GM23338 (cell line): Measurements from ENCODE around the gene ARID1B. TPM values are rescaled to one million over a fixed set of nuclear protein-coding genes. Genes with fewer than 3 reads are reported as not detected.

Experiments
- ATAC-seq: fragments of 200-7000 bp; cut with Tn5 transposase; 3 replicates; pipeline ENCODE4 v1.9.1; 2020
- DNase-seq: peaks from one replicate; pipeline ENCODE4 v3.0.0-alpha.2; 2015; ENCODE audit warnings: low spot score
- H2AFZ ChIP-seq: fragments of 200-600 bp; sonication (generic); 2 replicates; pipeline ENCODE4 v1.8.0; 2016; ENCODE audit warnings: antibody characterized with exemption, mild to moderate bottlenecking, moderate library complexity
- H3F3A ChIP-seq: fragments of 200-600 bp; sonication (generic); replicated peaks from 2 replicates; pipeline ENCODE4 v1.8.0; 2017; ENCODE audit warnings: antibody characterized with exemption, mixed run types, low read depth
- H3K27ac ChIP-seq: fragments of 200-600 bp; sonication (generic); 2 replicates; pipeline ENCODE4 v1.6.1; 2016; ENCODE audit warnings: low read depth
- H3K27me3 ChIP-seq: fragments of 200-600 bp; sonication (generic); 2 replicates; pipeline ENCODE4 v1.8.0; 2016; ENCODE audit warnings: mild to moderate bottlenecking, mixed run types, moderate library complexity; ENCODE audit not compliant: insufficient read depth
- H3K36me3 ChIP-seq: fragments of 200-600 bp; sonication (generic); 2 replicates; pipeline ENCODE4 v1.8.0; 2016; ENCODE audit warnings: mild to moderate bottlenecking; ENCODE audit not compliant: insufficient read depth
- H3K4me1 ChIP-seq: fragments of 200-600 bp; sonication (generic); 2 replicates; pipeline ENCODE4 v1.8.0; 2016; ENCODE audit warnings: mild to moderate bottlenecking, moderate library complexity; ENCODE audit not compliant: insufficient read depth
- H3K4me2 ChIP-seq: fragments of 200-600 bp; sonication (generic); 2 replicates; pipeline ENCODE4 v1.7.1; 2017; ENCODE audit warnings: mixed run types
- H3K4me3 ChIP-seq: fragments of 200-600 bp; sonication (generic); 2 replicates; pipeline ENCODE4 v1.6.1; 2016; ENCODE audit warnings: mixed run types
- H3K79me2 ChIP-seq: fragments of 200-600 bp; sonication (generic); replicated peaks from 2 replicates; pipeline ENCODE4 v1.8.0; 2017; ENCODE audit warnings: mild to moderate bottlenecking; ENCODE audit not compliant: insufficient read depth
- H3K9me2 ChIP-seq: fragments of 200-600 bp; sonication (generic); 2 replicates; pipeline ENCODE4 v1.8.0; 2017; ENCODE audit not compliant: insufficient read depth
- H4K20me1 ChIP-seq: fragments of 200-600 bp; sonication (generic); replicated peaks from 2 replicates; pipeline ENCODE4 v1.8.0; 2017; ENCODE audit warnings: mild to moderate bottlenecking; ENCODE audit not compliant: insufficient read depth
- H3K27ac Mint-ChIP-seq: 2 replicates; pipeline ENCODE4 v1.8.0; 2020; ENCODE audit warnings: inconsistent platforms, mild to moderate bottlenecking, moderate library complexity, mixed read lengths
- H3K27me3 Mint-ChIP-seq: 3 replicates; pipeline ENCODE4 v1.8.0; 2022; ENCODE audit warnings: low read depth, mild to moderate bottlenecking, moderate library complexity, mixed read lengths, inconsistent platforms; ENCODE audit not compliant: insufficient read depth, poor library complexity
- H3K36me3 Mint-ChIP-seq: 3 replicates; pipeline ENCODE4 v1.8.0; 2021; ENCODE audit warnings: low read depth, mild to moderate bottlenecking, inconsistent platforms, moderate library complexity, mixed read lengths
- H3K4me1 Mint-ChIP-seq: 3 replicates; pipeline ENCODE4 v1.8.0; 2020; ENCODE audit warnings: mild to moderate bottlenecking, inconsistent platforms, mixed read lengths
- H3K4me3 Mint-ChIP-seq: 3 replicates; pipeline ENCODE4 v1.8.0; 2021; ENCODE audit warnings: moderate library complexity, mild to moderate bottlenecking, inconsistent platforms, mixed read lengths
- H3K9me3 Mint-ChIP-seq: 3 replicates; pipeline ENCODE4 v1.8.0; 2020; ENCODE audit warnings: moderate library complexity, mild to moderate bottlenecking, inconsistent platforms, mixed read lengths
- CREB1 ChIP-seq: fragments of 250-450 bp; sonication (Bioruptor Pico); IDR thresholded peaks from 2 replicates; pipeline ENCODE4 v1.5.0; 2020; ENCODE audit warnings: low read depth, mild to moderate bottlenecking, moderate library complexity
- EZH2 ChIP-seq: fragments of 200-600 bp; sonication (generic); IDR thresholded peaks from one replicate; pipeline ENCODE4 v1.8.0; 2017; ENCODE audit warnings: antibody characterized with exemption, mild to moderate bottlenecking, low read depth; ENCODE audit not compliant: unreplicated experiment
- JUNB ChIP-seq: IDR thresholded peaks from one replicate; pipeline ENCODE4 v1.6.1; 2016; ENCODE audit warnings: antibody characterized with exemption; ENCODE audit not compliant: unreplicated experiment
- NANOG ChIP-seq: IDR thresholded peaks from 2 replicates; pipeline ENCODE4 v1.6.1; 2016; ENCODE audit warnings: antibody characterized with exemption, borderline replicate concordance
- STAT1 ChIP-seq: IDR thresholded peaks from one replicate; pipeline ENCODE4 v1.6.1; 2016; ENCODE audit warnings: antibody characterized with exemption; ENCODE audit not compliant: unreplicated experiment
- ZNF331 ChIP-seq: fragments of 250-450 bp; sonication (Bioruptor Pico); IDR thresholded peaks from 2 replicates; pipeline ENCODE4 v1.5.0; 2020; ENCODE audit warnings: low read depth, mild to moderate bottlenecking, moderate library complexity
- polyA plus RNA-seq: library from polyadenylated mRNA; unstranded; fragments of >200 nt; fragmentation: Nextera tagmentation; extraction: Ambion mirVana; gene quantifications from 2 replicates; pipeline ENCODE4 v1.2.1, GENCODE V29; 2016
- total RNA-seq: library from RNA; depleted of rRNA; stranded (reverse); fragments of >200 nt; shearing (Covaris generic); gene quantifications from 2 replicates; pipeline ENCODE4 v1.2.3, GENCODE V29; 2014
- TF ChIP-seq, protein P1 (sequence below): IDR thresholded peaks from 2 replicates; pipeline ENCODE4 v1.6.1; 2016; ENCODE audit warnings: antibody characterized with exemption
- TF ChIP-seq, protein P2 (sequence below): IDR thresholded peaks from one replicate; pipeline ENCODE4 v1.6.1; 2018; ENCODE audit warnings: antibody characterized with exemption; ENCODE audit not compliant: unreplicated experiment
- TF ChIP-seq, protein P3 (sequence below): fragments of 250-450 bp; sonication (Bioruptor Pico); IDR thresholded peaks from 2 replicates; pipeline ENCODE4 v1.5.0; 2020; ENCODE audit warnings: mild to moderate bottlenecking, moderate library complexity

The ARID1B gene
- total and polyA plus RNA-seq, 2 experiments from 2014 or later: 59.3 to 72.2 TPM

DNA sequence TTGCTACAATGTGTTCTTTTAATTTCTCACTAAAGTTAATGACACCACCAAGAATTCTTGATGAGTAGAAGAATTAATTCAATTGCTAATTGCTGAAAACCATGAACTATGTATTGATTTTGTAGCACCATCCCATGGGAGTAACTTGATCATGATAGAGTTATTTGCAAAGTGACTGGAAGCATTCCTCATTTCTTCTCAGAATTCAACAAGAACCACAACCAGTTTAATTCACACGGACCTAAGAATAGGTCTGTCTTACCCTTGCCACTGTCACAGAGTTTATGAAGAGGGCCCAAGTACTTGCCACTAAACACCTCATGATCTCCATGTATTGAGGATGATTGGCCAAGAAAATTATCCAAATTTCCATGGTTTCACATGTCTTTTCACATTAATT, 324.0 kb downstream of the ARID1B start:
- no peak overlapping the region for H3K4me2 ChIP-seq
- H3K27me3 Mint-ChIP-seq: peaks cover 6% of the 10 kb centered on the region
- H3F3A ChIP-seq: no peaks in the 10 kb centered on the region
- peaks cover 6% of the 10 kb centered on the region; the same call in 1 of the 2 replicates for H4K20me1 ChIP-seq
- ATAC-seq: no peak
- H3K27me3 ChIP-seq: no peaks in the 10 kb centered on the region
- DNase-seq: no peak
- H3K4me3 Mint-ChIP-seq: no peak overlapping the region
- no peak overlapping the region for H3K4me3 ChIP-seq
- TF ChIP-seq, protein P1, sequence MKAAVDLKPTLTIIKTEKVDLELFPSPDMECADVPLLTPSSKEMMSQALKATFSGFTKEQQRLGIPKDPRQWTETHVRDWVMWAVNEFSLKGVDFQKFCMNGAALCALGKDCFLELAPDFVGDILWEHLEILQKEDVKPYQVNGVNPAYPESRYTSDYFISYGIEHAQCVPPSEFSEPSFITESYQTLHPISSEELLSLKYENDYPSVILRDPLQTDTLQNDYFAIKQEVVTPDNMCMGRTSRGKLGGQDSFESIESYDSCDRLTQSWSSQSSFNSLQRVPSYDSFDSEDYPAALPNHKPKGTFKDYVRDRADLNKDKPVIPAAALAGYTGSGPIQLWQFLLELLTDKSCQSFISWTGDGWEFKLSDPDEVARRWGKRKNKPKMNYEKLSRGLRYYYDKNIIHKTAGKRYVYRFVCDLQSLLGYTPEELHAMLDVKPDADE: no peak
- TF ChIP-seq STAT1 (no peak), EZH2 (no peak), CREB1 (CRISPR knock-in tag) (no peak), NANOG (no peak)
- TF ChIP-seq, protein P2, sequence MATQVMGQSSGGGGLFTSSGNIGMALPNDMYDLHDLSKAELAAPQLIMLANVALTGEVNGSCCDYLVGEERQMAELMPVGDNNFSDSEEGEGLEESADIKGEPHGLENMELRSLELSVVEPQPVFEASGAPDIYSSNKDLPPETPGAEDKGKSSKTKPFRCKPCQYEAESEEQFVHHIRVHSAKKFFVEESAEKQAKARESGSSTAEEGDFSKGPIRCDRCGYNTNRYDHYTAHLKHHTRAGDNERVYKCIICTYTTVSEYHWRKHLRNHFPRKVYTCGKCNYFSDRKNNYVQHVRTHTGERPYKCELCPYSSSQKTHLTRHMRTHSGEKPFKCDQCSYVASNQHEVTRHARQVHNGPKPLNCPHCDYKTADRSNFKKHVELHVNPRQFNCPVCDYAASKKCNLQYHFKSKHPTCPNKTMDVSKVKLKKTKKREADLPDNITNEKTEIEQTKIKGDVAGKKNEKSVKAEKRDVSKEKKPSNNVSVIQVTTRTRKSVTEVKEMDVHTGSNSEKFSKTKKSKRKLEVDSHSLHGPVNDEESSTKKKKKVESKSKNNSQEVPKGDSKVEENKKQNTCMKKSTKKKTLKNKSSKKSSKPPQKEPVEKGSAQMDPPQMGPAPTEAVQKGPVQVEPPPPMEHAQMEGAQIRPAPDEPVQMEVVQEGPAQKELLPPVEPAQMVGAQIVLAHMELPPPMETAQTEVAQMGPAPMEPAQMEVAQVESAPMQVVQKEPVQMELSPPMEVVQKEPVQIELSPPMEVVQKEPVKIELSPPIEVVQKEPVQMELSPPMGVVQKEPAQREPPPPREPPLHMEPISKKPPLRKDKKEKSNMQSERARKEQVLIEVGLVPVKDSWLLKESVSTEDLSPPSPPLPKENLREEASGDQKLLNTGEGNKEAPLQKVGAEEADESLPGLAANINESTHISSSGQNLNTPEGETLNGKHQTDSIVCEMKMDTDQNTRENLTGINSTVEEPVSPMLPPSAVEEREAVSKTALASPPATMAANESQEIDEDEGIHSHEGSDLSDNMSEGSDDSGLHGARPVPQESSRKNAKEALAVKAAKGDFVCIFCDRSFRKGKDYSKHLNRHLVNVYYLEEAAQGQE: no peak
- H3K4me1 ChIP-seq: no peaks in the 10 kb centered on the region
- H3K9me3 Mint-ChIP-seq: no peaks in the 10 kb centered on the region
- no peaks in the 10 kb centered on the region for H3K9me2 ChIP-seq
- H3K27ac Mint-ChIP-seq: no peak overlapping the region
- H2AFZ ChIP-seq: no peak overlapping the region
- peaks cover 11% of the 10 kb centered on the region for H3K4me1 Mint-ChIP-seq
- no peaks in the 10 kb centered on the region for H3K79me2 ChIP-seq
- H3K36me3 ChIP-seq: no peaks in the 10 kb centered on the region
- no peaks in the 10 kb centered on the region for H3K36me3 Mint-ChIP-seq
- no peak overlapping the region for H3K27ac ChIP-seq

DNA sequence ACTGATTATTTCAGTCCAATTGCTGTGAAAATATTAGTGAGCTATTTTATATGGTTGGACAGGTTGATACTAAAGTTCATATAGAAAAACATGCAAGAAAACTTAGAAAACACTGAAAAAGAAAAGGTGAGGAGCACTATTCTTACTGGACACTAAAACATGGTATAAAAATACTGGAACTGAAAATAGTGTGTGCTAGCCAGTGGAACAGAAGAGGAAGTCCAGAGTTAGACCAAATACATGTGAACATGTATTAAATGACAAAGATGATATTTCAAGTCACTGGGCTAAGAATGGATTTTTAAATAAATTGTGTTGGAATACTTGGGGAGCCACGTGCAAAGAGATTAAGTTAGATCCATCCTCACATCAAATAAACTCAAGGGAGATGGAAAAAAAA, 327.6 kb downstream of the ARID1B start:
- no peak for ATAC-seq
- Histone ChIP-seq H2AFZ (no peak overlapping the region), H3K9me2 (no peaks in the 10 kb centered on the region), H4K20me1 (no peaks in the 10 kb centered on the region), H3K27me3 (no peaks in the 10 kb centered on the region), H3K36me3 (no peaks in the 10 kb centered on the region; the same call in 1 of the 2 replicates), H3K79me2 (peaks cover 5% of the 10 kb centered on the region; the same call in 1 of the 2 replicates), H3K4me1 (no peaks in the 10 kb centered on the region), H3K4me3 (no peak overlapping the region), H3F3A (no peaks in the 10 kb centered on the region), H3K27ac (no peak overlapping the region), H3K4me2 (no peak overlapping the region)
- Mint-ChIP-seq H3K27ac (no peak overlapping the region), H3K9me3 (no peaks in the 10 kb centered on the region), H3K27me3 (peaks cover 9% of the 10 kb centered on the region), H3K4me3 (no peak overlapping the region; the same call in 2 of the 3 replicates), H3K36me3 (no peaks in the 10 kb centered on the region), H3K4me1 (peaks cover 6% of the 10 kb centered on the region)
- no peak for DNase-seq
- TF ChIP-seq ZNF331 (no peak), STAT1 (no peak), CREB1 (CRISPR knock-in tag) (no peak), JUNB (no peak)
- TF ChIP-seq, protein P3, sequence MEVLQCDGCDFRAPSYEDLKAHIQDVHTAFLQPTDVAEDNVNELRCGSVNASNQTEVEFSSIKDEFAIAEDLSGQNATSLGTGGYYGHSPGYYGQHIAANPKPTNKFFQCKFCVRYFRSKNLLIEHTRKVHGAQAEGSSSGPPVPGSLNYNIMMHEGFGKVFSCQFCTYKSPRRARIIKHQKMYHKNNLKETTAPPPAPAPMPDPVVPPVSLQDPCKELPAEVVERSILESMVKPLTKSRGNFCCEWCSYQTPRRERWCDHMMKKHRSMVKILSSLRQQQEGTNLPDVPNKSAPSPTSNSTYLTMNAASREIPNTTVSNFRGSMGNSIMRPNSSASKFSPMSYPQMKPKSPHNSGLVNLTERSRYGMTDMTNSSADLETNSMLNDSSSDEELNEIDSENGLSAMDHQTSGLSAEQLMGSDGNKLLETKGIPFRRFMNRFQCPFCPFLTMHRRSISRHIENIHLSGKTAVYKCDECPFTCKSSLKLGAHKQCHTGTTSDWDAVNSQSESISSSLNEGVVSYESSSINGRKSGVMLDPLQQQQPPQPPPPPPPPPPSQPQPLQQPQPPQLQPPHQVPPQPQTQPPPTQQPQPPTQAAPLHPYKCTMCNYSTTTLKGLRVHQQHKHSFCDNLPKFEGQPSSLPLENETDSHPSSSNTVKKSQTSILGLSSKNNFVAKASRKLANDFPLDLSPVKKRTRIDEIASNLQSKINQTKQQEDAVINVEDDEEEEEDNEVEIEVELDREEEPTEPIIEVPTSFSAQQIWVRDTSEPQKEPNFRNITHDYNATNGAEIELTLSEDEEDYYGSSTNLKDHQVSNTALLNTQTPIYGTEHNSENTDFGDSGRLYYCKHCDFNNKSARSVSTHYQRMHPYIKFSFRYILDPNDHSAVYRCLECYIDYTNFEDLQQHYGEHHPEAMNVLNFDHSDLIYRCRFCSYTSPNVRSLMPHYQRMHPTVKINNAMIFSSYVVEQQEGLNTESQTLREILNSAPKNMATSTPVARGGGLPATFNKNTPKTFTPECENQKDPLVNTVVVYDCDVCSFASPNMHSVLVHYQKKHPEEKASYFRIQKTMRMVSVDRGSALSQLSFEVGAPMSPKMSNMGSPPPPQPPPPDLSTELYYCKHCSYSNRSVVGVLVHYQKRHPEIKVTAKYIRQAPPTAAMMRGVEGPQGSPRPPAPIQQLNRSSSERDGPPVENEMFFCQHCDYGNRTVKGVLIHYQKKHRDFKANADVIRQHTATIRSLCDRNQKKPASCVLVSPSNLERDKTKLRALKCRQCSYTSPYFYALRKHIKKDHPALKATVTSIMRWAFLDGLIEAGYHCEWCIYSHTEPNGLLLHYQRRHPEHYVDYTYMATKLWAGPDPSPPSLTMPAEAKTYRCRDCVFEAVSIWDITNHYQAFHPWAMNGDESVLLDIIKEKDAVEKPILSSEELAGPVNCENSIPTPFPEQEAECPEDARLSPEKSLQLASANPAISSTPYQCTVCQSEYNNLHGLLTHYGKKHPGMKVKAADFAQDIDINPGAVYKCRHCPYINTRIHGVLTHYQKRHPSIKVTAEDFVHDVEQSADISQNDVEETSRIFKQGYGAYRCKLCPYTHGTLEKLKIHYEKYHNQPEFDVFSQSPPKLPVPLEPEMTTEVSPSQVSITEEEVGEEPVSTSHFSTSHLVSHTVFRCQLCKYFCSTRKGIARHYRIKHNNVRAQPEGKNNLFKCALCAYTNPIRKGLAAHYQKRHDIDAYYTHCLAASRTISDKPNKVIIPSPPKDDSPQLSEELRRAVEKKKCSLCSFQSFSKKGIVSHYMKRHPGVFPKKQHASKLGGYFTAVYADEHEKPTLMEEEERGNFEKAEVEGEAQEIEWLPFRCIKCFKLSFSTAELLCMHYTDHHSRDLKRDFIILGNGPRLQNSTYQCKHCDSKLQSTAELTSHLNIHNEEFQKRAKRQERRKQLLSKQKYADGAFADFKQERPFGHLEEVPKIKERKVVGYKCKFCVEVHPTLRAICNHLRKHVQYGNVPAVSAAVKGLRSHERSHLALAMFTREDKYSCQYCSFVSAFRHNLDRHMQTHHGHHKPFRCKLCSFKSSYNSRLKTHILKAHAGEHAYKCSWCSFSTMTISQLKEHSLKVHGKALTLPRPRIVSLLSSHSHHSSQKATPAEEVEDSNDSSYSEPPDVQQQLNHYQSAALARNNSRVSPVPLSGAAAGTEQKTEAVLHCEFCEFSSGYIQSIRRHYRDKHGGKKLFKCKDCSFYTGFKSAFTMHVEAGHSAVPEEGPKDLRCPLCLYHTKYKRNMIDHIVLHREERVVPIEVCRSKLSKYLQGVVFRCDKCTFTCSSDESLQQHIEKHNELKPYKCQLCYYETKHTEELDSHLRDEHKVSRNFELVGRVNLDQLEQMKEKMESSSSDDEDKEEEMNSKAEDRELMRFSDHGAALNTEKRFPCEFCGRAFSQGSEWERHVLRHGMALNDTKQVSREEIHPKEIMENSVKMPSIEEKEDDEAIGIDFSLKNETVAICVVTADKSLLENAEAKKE (CRISPR knock-in tag): no peak
